HEK293 (cell line): ENCODE data around the gene PCDHGB5.
"Not testable (repeated sequence)": the region's sequence is repeated elsewhere in the genome, so short reads cannot be mapped to it uniquely, and the experiment has no call there.

Source experiments
- CTCF ChIA-PET: fragments of 350-600 bp; formaldehyde crosslinking; extraction: SDS; loops from one replicate; lab custom pipeline; 2021; ENCODE audit warnings: antibody characterized with exemption; lab: Yijun Ruan, JAX
- POLR2A ChIA-PET: fragments of 300-600 bp; formaldehyde crosslinking; extraction: SDS; loops from one replicate; lab custom pipeline; 2020; ENCODE audit warnings: antibody characterized with exemption, inconsistent platforms; lab: Yijun Ruan, JAX
- H3K27ac ChIP-seq: fragments of 200-500 bp; sonication (Bioruptor generic); 2 replicates; pipeline ENCODE4 v1.5.1; 2014; ENCODE audit warnings: low read depth, low read length, control low read depth, inconsistent platforms; ENCODE audit errors: extremely low read depth
- H3K36me3 ChIP-seq, 2 experiments: fragments of 200-500 bp in 1 of 2; sonication (Bioruptor generic) in 1 of 2; 1 replicate in 1 of 2; 2 replicates in 1 of 2; pipeline ENCODE4 v1.5.1; 2014 to 2017; ENCODE audit warnings: inconsistent platforms in 2 of 2, low read length in 2 of 2; ENCODE audit not compliant: control insufficient read depth in 2 of 2, insufficient read depth in 1 of 2
- H3K4me1 ChIP-seq: fragments of 200-500 bp; sonication (Bioruptor generic); 2 replicates; pipeline ENCODE4 v1.5.1; 2014; ENCODE audit warnings: mild to moderate bottlenecking, low read length, inconsistent platforms; ENCODE audit not compliant: control insufficient read depth, insufficient read depth
- H3K4me3 ChIP-seq: 2 replicates; pipeline ENCODE4 v1.5.1; 2011; ENCODE audit warnings: low read depth, mild to moderate bottlenecking, control low read depth, low read length, moderate library complexity
- H3K9me3 ChIP-seq: fragments of 200-500 bp; sonication (Bioruptor generic); 2 replicates; pipeline ENCODE4 v1.5.1; 2014; ENCODE audit warnings: low read depth, low read length, inconsistent platforms; ENCODE audit not compliant: control insufficient read depth, insufficient read depth
- KLF17 ChIP-seq: fragments of 450-650 bp; formaldehyde crosslinking; IDR thresholded peaks from 2 replicates; pipeline ENCODE4 v1.5.1; 2016; ENCODE audit warnings: missing biosample characterization, missing genetic modification characterization
- SALL2 ChIP-seq: fragments of 450-650 bp; formaldehyde crosslinking; IDR thresholded peaks from 2 replicates; pipeline ENCODE4 v1.5.0; 2017; ENCODE audit warnings: missing biosample characterization, mild to moderate bottlenecking, missing genetic modification characterization, borderline replicate concordance
- TCF7L2 ChIP-seq: IDR thresholded peaks from 2 replicates; pipeline ENCODE4 v1.6.1; 2011; ENCODE audit warnings: low read depth, mild to moderate bottlenecking, inconsistent platforms, low read length, moderate library complexity, borderline replicate concordance
- ZFHX2 ChIP-seq: fragments of 450-650 bp; formaldehyde crosslinking; conservative IDR thresholded peaks from 2 replicates; pipeline ENCODE4 v1.5.1; 2016; ENCODE audit warnings: missing biosample characterization, missing genetic modification characterization
- ZFP3 ChIP-seq: fragments of 450-650 bp; formaldehyde crosslinking; IDR thresholded peaks from 2 replicates; pipeline ENCODE4 v1.5.1; 2016; ENCODE audit warnings: low read depth, missing biosample characterization, missing genetic modification characterization
- ZFP69B ChIP-seq: fragments of 450-650 bp; formaldehyde crosslinking; IDR thresholded peaks from 2 replicates; pipeline ENCODE4 v1.5.1; 2016; ENCODE audit warnings: missing biosample characterization, missing genetic modification characterization
- ZNF19 ChIP-seq: fragments of 450-650 bp; formaldehyde crosslinking; IDR thresholded peaks from 2 replicates; pipeline ENCODE4; 2016; ENCODE audit warnings: missing biosample characterization, missing genetic modification characterization, low read depth
- ZNF280C ChIP-seq: fragments of 450-650 bp; formaldehyde crosslinking; IDR thresholded peaks from 2 replicates; pipeline ENCODE4 v1.5.1; 2016; ENCODE audit warnings: missing biosample characterization, missing genetic modification characterization
- ZNF335 ChIP-seq: fragments of 450-650 bp; formaldehyde crosslinking; conservative IDR thresholded peaks from 2 replicates; pipeline ENCODE4 v1.5.1; 2016; ENCODE audit warnings: missing biosample characterization, missing genetic modification characterization
- ZNF394 ChIP-seq: fragments of 450-650 bp; formaldehyde crosslinking; IDR thresholded peaks from 2 replicates; pipeline ENCODE4 v1.5.1; 2016; ENCODE audit warnings: missing biosample characterization, missing genetic modification characterization, mild to moderate bottlenecking, moderate library complexity, borderline replicate concordance
- ZNF571 ChIP-seq: fragments of 450-650 bp; formaldehyde crosslinking; IDR thresholded peaks from 2 replicates; pipeline ENCODE4 v1.5.0; 2017; ENCODE audit warnings: missing biosample characterization, missing genetic modification characterization
- ZNF580 ChIP-seq: fragments of 450-650 bp; formaldehyde crosslinking; IDR thresholded peaks from 2 replicates; pipeline ENCODE4 v1.5.1; 2016; ENCODE audit warnings: missing biosample characterization, missing genetic modification characterization
- ZNF610 ChIP-seq: fragments of 450-650 bp; formaldehyde crosslinking; IDR thresholded peaks from 2 replicates; pipeline ENCODE4 v1.5.1; 2016; ENCODE audit warnings: missing biosample characterization, missing genetic modification characterization, borderline replicate concordance
- ZXDB ChIP-seq: fragments of 450-650 bp; formaldehyde crosslinking; IDR thresholded peaks from 2 replicates; pipeline ENCODE4 v1.5.1; 2016; ENCODE audit warnings: missing biosample characterization, missing genetic modification characterization
- TF ChIP-seq, protein P1 (sequence below): fragments of 450-650 bp; formaldehyde crosslinking; IDR thresholded peaks from 2 replicates; pipeline ENCODE4 v1.5.1; 2016; ENCODE audit warnings: missing biosample characterization, missing genetic modification characterization
- TF ChIP-seq, protein P2 (sequence below): fragments of 450-650 bp; formaldehyde crosslinking; IDR thresholded peaks from 2 replicates; pipeline ENCODE4 v1.5.1; 2016; ENCODE audit warnings: missing biosample characterization, missing genetic modification characterization, low read depth

Gene PCDHGB5

GRCh38 chr5:141431286-141431685 lies 33.5 kb downstream of the PCDHGB5 start:
- POLR2A ChIA-PET = interaction anchor here (1.0 kb wide), 1 partner anchor 12 kb away, joined by 3 read pairs; no protein-coding TSS in a partner anchor

GRCh38 chr5:141432308-141432707 lies 34.6 kb downstream of the PCDHGB5 start:
- H3K27ac ChIP-seq, H3K4me3 ChIP-seq, H3K9me3 ChIP-seq, POLR2A ChIA-PET, H3K4me1 ChIP-seq, H3K36me3 ChIP-seq: not testable (repeated sequence)
- CTCF ChIA-PET = interaction anchor here (0.5 to 5.4 kb wide), 2 partner anchors 11 to 126 kb away, joined by 3 to 34 read pairs; partner anchors contain the start of gene PCDHGA11

More at GRCh38 chr5:141431286-141431685, 33.5 kb downstream of the PCDHGB5 start:
- Histone ChIP-seq H3K4me1 (no peaks in the 10 kb centered on the region), H3K27ac (no peak overlapping the region), H3K36me3 (no peaks in the 10 kb centered on the region), H3K4me3 (no peak overlapping the region), H3K9me3 (no peaks in the 10 kb centered on the region)
- TF ChIP-seq, protein P1, sequence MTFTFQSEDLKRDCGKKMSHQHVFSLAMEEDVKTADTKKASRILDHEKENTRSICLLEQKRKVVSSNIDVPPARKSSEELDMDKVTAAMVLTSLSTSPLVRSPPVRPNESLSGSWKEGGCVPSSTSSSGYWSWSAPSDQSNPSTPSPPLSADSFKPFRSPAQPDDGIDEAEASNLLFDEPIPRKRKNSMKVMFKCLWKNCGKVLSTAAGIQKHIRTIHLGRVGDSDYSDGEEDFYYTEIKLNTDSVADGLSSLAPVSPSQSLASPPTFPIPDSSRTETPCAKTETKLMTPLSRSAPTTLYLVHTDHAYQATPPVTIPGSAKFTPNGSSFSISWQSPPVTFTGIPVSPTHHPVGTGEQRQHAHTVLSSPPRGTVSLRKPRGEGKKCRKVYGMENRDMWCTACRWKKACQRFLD (tag by site-specific recombination) = no peak
- no peak for TF ChIP-seq KLF17
- no peak for TF ChIP-seq ZNF19 (tag by site-specific recombination)
- CTCF ChIA-PET = interaction anchor here (1.6 to 5.4 kb wide), 3 partner anchors 90 to 127 kb away, joined by 10 to 38 read pairs (median 34); no protein-coding TSS in a partner anchor

DNA sequence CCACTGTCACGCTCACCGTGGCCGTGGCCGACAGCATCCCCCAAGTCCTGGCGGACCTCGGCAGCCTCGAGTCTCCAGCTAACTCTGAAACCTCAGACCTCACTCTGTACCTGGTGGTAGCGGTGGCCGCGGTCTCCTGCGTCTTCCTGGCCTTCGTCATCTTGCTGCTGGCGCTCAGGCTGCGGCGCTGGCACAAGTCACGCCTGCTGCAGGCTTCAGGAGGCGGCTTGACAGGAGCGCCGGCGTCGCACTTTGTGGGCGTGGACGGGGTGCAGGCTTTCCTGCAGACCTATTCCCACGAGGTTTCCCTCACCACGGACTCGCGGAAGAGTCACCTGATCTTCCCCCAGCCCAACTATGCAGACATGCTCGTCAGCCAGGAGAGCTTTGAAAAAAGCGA lies 35.0 kb downstream of the PCDHGB5 start:
- H3K27ac ChIP-seq, H3K4me1 ChIP-seq, H3K9me3 ChIP-seq, POLR2A ChIA-PET, H3K36me3 ChIP-seq, H3K4me3 ChIP-seq: not testable (repeated sequence)
- CTCF ChIA-PET = interaction anchor here (5.4 kb wide), 1 partner anchor 125 kb away, joined by 34 read pairs; no protein-coding TSS in a partner anchor

DNA sequence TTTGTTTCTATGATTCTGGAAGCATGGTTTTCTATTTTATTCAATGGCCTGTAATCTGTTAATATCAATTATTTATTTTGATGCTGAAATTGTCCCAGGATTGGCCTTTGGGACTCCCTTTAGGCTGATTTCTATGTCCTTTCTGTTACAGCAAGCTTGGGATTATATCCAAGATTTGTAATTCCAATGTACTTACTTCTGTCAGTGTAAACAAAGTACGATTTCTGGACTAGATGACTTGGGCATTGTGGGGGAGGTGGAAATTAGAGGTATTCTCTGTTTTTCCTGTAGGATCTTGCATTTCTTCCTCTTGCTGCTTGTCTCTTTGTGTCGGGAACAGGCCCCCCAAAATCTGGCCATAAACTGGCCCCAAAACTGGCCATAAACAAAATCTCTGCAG lies 36.3 kb downstream of the PCDHGB5 start:
- Histone ChIP-seq H3K9me3 (no peaks in the 10 kb centered on the region), H3K4me1 (no peaks in the 10 kb centered on the region), H3K36me3 (no peaks in the 10 kb centered on the region), H3K27ac (no peak overlapping the region), H3K4me3 (no peak overlapping the region)
- POLR2A ChIA-PET = no interaction called here
- CTCF ChIA-PET = interaction anchor here (0.7 to 1.2 kb wide), 2 partner anchors 37 to 89 kb away, joined by 3 read pairs; no protein-coding TSS in a partner anchor
- TF ChIP-seq ZFHX2 (tag by site-specific recombination) (no peak), ZXDB (tag by site-specific recombination) (no peak), ZNF580 (no peak), ZNF610 (no peak), ZNF335 (tag by site-specific recombination) (no peak), ZFP69B (tag by site-specific recombination) (no peak), SALL2 (tag by site-specific recombination) (no peak), ZNF394 (tag by site-specific recombination) (no peak), TCF7L2 (no peak), ZFP3 (tag by site-specific recombination) (no peak), ZNF280C (tag by site-specific recombination) (no peak), ZNF571 (no peak)
- TF ChIP-seq, protein P2, sequence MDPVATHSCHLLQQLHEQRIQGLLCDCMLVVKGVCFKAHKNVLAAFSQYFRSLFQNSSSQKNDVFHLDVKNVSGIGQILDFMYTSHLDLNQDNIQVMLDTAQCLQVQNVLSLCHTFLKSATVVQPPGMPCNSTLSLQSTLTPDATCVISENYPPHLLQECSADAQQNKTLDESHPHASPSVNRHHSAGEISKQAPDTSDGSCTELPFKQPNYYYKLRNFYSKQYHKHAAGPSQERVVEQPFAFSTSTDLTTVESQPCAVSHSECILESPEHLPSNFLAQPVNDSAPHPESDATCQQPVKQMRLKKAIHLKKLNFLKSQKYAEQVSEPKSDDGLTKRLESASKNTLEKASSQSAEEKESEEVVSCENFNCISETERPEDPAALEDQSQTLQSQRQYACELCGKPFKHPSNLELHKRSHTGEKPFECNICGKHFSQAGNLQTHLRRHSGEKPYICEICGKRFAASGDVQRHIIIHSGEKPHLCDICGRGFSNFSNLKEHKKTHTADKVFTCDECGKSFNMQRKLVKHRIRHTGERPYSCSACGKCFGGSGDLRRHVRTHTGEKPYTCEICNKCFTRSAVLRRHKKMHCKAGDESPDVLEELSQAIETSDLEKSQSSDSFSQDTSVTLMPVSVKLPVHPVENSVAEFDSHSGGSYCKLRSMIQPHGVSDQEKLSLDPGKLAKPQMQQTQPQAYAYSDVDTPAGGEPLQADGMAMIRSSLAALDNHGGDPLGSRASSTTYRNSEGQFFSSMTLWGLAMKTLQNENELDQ (tag by site-specific recombination) = no peak
